ENCODE results near the gene CAPN2. TPM values are rescaled to one million over a fixed set of nuclear protein-coding genes. Genes with fewer than 3 reads are reported as not detected.

The CAPN2 gene
- total RNA-seq, 2 experiments from 2014 or later = 183 to 255 TPM

- ATAC-seq (no peak), DNase-seq (no peak)
- CTCF ChIA-PET = interaction anchor here (1.0 to 5.7 kb wide), 5 partner anchors 8 to 42 kb away, joined by 3 to 41 read pairs (median 8); no protein-coding TSS in a partner anchor
- Mint-ChIP-seq H3K27ac (no peak overlapping the region), H3K36me3 (no peaks in the 10 kb centered on the region), H3K4me3 (no peak overlapping the region), H3K4me1 (peaks cover 37% of the 10 kb centered on the region), H3K27me3 (no peaks in the 10 kb centered on the region), H3K9me3 (ENCODE audit: low read depth) (no peaks in the 10 kb centered on the region)
These were observed 4.9 kb upstream of the CAPN2 start for GRCh38 chr1:223707256-223708000.

GRCh38 chr1:223708001-223708359 lies 4.4 kb upstream of the CAPN2 start:
- H3K4me3 Mint-ChIP-seq = no peak overlapping the region
- H3K4me1 Mint-ChIP-seq = peaks cover 32% of the 10 kb centered on the region
- no peaks in the 10 kb centered on the region for H3K9me3 Mint-ChIP-seq (ENCODE audit: low read depth)
- CTCF ChIA-PET = interaction anchor here (1.0 to 5.7 kb wide), 6 partner anchors 8 to 136 kb away, joined by 3 to 41 read pairs (median 6); no protein-coding TSS in a partner anchor
- no peak for ATAC-seq
- no peak for DNase-seq
- H3K36me3 Mint-ChIP-seq = peaks cover 1% of the 10 kb centered on the region
- no peak overlapping the region for H3K27ac Mint-ChIP-seq
- no peaks in the 10 kb centered on the region for H3K27me3 Mint-ChIP-seq

- Mint-ChIP-seq H3K36me3 (peaks cover 7% of the 10 kb centered on the region), H3K9me3 (ENCODE audit: low read depth) (no peaks in the 10 kb centered on the region), H3K27ac (peak overlapping the region; percentile 3), H3K4me3 (no peak overlapping the region), H3K4me1 (peaks cover 32% of the 10 kb centered on the region), H3K27me3 (no peaks in the 10 kb centered on the region)
- no peak for ATAC-seq
- CTCF ChIA-PET = interaction anchor here (1.0 to 5.7 kb wide), 4 partner anchors 11 to 136 kb away, joined by 3 to 41 read pairs (median 6); no protein-coding TSS in a partner anchor
- no peak for DNase-seq
These were observed 3.6 kb upstream of the CAPN2 start for GRCh38 chr1:223708651-223709268.

- peaks cover 12% of the 10 kb centered on the region for H3K36me3 Mint-ChIP-seq
- no peaks in the 10 kb centered on the region for H3K9me3 Mint-ChIP-seq (ENCODE audit: low read depth)
- peaks cover 37% of the 10 kb centered on the region for H3K4me1 Mint-ChIP-seq
- CTCF ChIA-PET = interaction anchor here (5.2 to 5.7 kb wide), 2 partner anchors 38 to 39 kb away, joined by 41 to 76 read pairs; no protein-coding TSS in a partner anchor
- H3K27me3 Mint-ChIP-seq = no peaks in the 10 kb centered on the region
- H3K27ac Mint-ChIP-seq = no peak overlapping the region
- ATAC-seq (no peak), DNase-seq (no peak)
- H3K4me3 Mint-ChIP-seq = no peak overlapping the region
These were observed 2.7 kb upstream of the CAPN2 start for GRCh38 chr1:223709598-223709997.

GRCh38 chr1:223710179-223711133 lies 1.9 kb upstream of the CAPN2 start:
- CTCF ChIA-PET = interaction anchor here (0.6 to 5.2 kb wide), 5 partner anchors 9 to 37 kb away, joined by 3 to 76 read pairs (median 9); no protein-coding TSS in a partner anchor
- no peak for DNase-seq
- Mint-ChIP-seq H3K27ac (no peak overlapping the region), H3K36me3 (peaks cover 16% of the 10 kb centered on the region), H3K4me1 (peaks cover 39% of the 10 kb centered on the region), H3K27me3 (no peaks in the 10 kb centered on the region), H3K9me3 (ENCODE audit: low read depth) (no peaks in the 10 kb centered on the region), H3K4me3 (no peak overlapping the region)
- no peak for ATAC-seq

GRCh38 chr1:223711173-223711572 lies 1.2 kb upstream of the CAPN2 start:
- ATAC-seq (no peak), DNase-seq (no peak)
- Mint-ChIP-seq H3K9me3 (ENCODE audit: low read depth) (no peaks in the 10 kb centered on the region), H3K36me3 (peaks cover 19% of the 10 kb centered on the region), H3K4me1 (peaks cover 46% of the 10 kb centered on the region), H3K27me3 (no peaks in the 10 kb centered on the region), H3K27ac (peak overlapping the region; percentile 47), H3K4me3 (no peak overlapping the region)
- CTCF ChIA-PET = interaction anchor here (0.6 to 5.2 kb wide), 5 partner anchors 10 to 36 kb away, joined by 3 to 76 read pairs (median 9); no protein-coding TSS in a partner anchor

GRCh38 chr1:223711747-223712193 lies 569 bp upstream of the CAPN2 start:
- ATAC-seq = no peak
- no peaks in the 10 kb centered on the region for H3K27me3 Mint-ChIP-seq
- no peaks in the 10 kb centered on the region for H3K9me3 Mint-ChIP-seq (ENCODE audit: low read depth)
- peaks cover 50% of the 10 kb centered on the region for H3K4me1 Mint-ChIP-seq
- DNase-seq = no peak
- H3K27ac Mint-ChIP-seq = peak overlapping the region; percentile 67
- peak overlapping the region; percentile 62 for H3K4me3 Mint-ChIP-seq
- H3K36me3 Mint-ChIP-seq = peaks cover 21% of the 10 kb centered on the region
- CTCF ChIA-PET = interaction anchor here (0.8 to 5.2 kb wide), 11 partner anchors 9 to 114 kb away, joined by 3 to 76 read pairs (median 4); no protein-coding TSS in a partner anchor

- no peaks in the 10 kb centered on the region for H3K27me3 Mint-ChIP-seq
- CTCF ChIA-PET = interaction anchor here (1.0 to 5.2 kb wide), 8 partner anchors 11 to 113 kb away, joined by 3 to 76 read pairs (median 4); no protein-coding TSS in a partner anchor
- H3K27ac Mint-ChIP-seq = peak overlapping the region; percentile 96
- H3K4me1 Mint-ChIP-seq = peaks cover 53% of the 10 kb centered on the region
- H3K9me3 Mint-ChIP-seq (ENCODE audit: low read depth) = no peaks in the 10 kb centered on the region
- peak overlapping the region; percentile 84 for H3K4me3 Mint-ChIP-seq
- DNase-seq (peak; percentile 64), ATAC-seq (peak; percentile 34)
- peaks cover 28% of the 10 kb centered on the region for H3K36me3 Mint-ChIP-seq
These were observed 623 bp downstream of the CAPN2 start for GRCh38 chr1:223712850-223713474.

GRCh38 chr1:223713546-223714420 lies 1.4 kb downstream of the CAPN2 start:
- Mint-ChIP-seq H3K27me3 (no peaks in the 10 kb centered on the region), H3K27ac (peak overlapping the region; percentile 96), H3K4me3 (peak overlapping the region; percentile 84), H3K36me3 (peaks cover 35% of the 10 kb centered on the region), H3K9me3 (ENCODE audit: low read depth) (no peaks in the 10 kb centered on the region), H3K4me1 (peaks cover 60% of the 10 kb centered on the region)
- DNase-seq = peak; percentile 53
- CTCF ChIA-PET = interaction anchor here (3.3 to 5.2 kb wide), 3 partner anchors 15 to 33 kb away, joined by 9 to 76 read pairs (median 21); no protein-coding TSS in a partner anchor
- ATAC-seq = no peak

GRCh38 chr1:223714421-223714724 lies 2.0 kb downstream of the CAPN2 start:
- Mint-ChIP-seq H3K27me3 (no peaks in the 10 kb centered on the region), H3K4me3 (peak overlapping the region; percentile 84)

GRCh38 chr1:223714849-223715603 lies 2.7 kb downstream of the CAPN2 start:
- no peak for DNase-seq
- Mint-ChIP-seq H3K27me3 (no peaks in the 10 kb centered on the region), H3K36me3 (peaks cover 44% of the 10 kb centered on the region), H3K27ac (peak overlapping the region; percentile 96), H3K4me1 (peaks cover 70% of the 10 kb centered on the region), H3K4me3 (peak overlapping the region; percentile 84), H3K9me3 (ENCODE audit: low read depth) (no peaks in the 10 kb centered on the region)
- CTCF ChIA-PET = interaction anchor here (2.1 to 5.2 kb wide), 3 partner anchors 32 to 131 kb away, joined by 4 to 76 read pairs (median 44); partner anchors contain the start of gene TP53BP2
- ATAC-seq = no peak

More at GRCh38 chr1:223714421-223714724, 2.0 kb downstream of the CAPN2 start:
- peaks cover 63% of the 10 kb centered on the region for H3K4me1 Mint-ChIP-seq
- ATAC-seq (no peak), DNase-seq (no peak)
- CTCF ChIA-PET = interaction anchor here (4.0 to 5.2 kb wide), 2 partner anchors 14 to 33 kb away, joined by 21 to 76 read pairs; no protein-coding TSS in a partner anchor
- peaks cover 39% of the 10 kb centered on the region for H3K36me3 Mint-ChIP-seq
- H3K27ac Mint-ChIP-seq = peak overlapping the region; percentile 96
- H3K9me3 Mint-ChIP-seq (ENCODE audit: low read depth) = no peaks in the 10 kb centered on the region
